HG03196 (cell line): ENCODE data around the gene HMCN2.
"Not testable (repeated sequence)": the region's sequence is repeated elsewhere in the genome, so short reads cannot be mapped to it uniquely, and the experiment has no call there.

Experiments used
- ATAC-seq: cut with Tn5 transposase; IDR thresholded peaks from one replicate; pipeline ENCODE4 v1.9.1; 2021; ENCODE audit not compliant: unreplicated experiment

HMCN2 gene

DNA sequence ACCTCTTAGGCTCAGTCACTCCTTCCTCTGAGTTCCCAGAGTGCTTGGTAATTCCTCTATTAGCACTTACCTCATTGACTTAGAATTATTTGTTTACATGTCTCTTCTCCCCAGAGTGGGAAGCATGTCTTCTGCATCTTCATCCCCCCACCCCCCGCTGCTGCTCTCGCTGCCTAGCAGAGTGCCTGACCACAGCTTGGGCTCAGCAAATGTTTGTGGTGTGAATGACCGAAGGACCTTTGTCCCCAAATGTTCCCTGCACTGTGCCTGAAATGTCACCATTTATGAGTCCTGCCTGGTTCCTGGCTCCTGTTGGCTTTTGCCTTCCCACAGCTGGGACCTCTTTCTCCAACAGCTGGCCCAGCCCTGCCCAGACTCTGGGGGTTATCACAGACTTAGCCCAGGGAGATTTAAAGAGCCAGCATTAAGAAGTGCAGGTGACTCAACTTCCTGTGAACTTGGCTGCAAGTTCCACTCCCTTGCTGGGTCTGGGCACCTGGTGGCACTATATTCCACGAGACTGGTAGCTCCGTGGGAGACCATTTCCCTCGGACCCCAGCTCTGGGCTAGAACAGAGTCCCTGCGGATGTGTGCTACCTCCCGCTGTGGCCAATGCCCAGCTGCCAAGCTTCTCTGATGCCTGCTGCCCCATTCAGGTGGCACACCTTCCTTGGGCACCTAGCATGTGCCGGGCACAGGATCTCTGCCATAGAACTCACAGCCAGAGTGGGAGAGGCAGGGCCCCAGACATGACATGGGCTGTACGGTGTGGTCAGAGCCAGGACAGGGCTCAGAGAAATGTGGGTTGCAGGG, 1.8 kb upstream of the HMCN2 start:
- no peak for ATAC-seq

DNA sequence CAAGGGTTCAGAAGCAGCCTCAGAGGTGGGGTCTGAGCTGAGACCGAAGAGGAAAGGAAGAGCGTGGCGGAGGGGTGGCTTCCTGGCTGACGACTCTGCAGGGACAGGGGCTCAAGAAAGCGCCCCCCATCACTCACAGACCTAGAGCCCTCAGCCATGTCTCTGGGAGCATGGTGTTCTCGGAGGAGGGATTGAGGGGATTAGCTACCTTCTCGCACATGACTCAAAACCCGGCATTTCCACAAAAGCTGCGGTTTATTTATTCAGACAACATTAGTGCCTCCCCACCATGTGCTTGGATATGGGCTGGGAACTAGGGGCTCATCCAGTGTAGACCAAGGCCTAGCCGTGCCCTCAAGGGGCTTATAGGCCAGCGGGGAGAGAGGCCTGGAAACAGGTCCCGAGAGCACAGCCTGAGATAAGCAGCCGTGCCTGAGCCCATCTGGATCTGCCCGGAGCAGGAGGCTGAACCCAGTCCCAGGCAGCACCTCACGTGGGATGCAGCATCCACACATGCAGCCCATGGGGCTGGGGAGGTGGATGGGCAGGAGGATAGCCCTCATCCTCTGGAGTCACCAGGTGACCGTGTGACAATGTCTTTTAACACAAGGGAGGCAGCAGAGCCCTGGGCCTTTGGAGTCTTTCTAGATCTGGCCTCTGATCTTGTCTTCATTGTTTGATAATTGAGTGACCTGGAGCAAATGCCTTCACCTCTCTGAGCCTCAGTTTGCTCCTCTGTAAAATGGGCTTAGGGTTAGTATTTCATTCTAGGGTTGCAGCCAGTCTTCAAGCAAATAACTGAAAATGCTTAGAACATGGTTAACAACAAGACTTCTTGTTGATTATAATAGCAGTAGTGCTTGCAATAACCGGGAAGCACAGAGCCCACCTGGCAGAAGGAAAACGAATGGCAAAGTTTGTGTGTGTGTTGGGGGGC, 878 bp upstream of the HMCN2 start:
- no peak for ATAC-seq

DNA sequence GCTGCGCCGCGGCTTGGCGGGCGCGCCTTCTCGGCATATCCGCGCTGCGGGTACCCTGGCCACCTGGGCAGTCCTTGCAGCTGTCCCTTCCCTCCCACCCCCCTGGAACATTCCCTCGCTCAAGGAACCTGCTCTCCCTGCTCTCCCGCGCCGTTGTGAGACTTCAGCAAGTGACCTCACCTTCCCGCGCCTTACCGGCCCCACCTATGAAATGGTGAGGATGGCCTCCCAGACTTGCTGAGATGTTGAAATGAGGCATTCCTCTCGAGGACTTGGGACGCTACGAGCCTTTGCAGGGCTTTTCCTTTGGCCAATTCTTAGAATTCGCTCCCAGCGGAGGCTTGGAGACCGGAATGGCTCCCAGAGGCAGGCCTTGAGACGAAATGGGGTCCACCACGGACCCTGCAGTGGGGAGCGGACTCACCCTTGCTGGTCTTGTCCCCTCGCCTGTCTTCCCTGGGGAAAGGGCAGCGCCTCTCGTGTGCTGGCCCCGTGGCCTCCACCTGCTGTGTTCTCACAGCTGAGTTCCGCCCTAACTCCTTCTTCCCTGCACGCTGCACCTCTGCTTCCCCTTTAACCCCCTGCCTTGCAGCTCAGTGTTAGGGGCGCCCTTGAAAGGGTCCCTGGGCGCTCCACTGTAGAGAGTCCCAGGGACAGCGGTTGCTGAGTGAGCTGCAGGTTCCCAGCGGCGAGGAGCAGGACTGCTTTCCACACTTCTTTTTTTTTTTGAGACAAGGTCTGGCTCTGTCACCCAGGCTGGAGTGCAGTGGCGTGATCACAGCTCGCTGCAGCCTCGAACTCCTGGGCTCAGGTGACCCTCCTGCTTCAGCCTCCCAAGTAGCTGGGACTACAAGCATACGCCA, 907 bp downstream of the HMCN2 start:
- no peak for ATAC-seq

DNA sequence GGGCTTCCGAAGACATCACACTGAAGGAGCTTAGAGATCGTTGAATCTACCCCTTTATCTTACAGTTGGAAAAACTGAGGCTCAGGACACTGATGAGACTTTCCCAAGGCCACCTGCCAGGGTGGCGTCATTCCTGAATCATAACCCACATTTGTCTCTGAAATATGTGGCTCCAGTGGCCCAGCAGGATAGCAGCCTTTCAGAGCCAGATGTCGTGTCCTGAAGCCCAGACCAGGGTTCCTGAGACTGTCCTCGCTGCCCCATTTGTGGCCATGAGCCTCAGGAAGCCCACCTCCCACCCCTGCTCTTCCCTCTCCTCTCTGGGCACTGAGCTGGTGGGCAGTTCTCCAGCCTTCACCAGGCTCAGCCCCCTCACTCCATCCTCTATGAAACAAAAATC, 2.4 kb downstream of the HMCN2 start:
- ATAC-seq: no peak

DNA sequence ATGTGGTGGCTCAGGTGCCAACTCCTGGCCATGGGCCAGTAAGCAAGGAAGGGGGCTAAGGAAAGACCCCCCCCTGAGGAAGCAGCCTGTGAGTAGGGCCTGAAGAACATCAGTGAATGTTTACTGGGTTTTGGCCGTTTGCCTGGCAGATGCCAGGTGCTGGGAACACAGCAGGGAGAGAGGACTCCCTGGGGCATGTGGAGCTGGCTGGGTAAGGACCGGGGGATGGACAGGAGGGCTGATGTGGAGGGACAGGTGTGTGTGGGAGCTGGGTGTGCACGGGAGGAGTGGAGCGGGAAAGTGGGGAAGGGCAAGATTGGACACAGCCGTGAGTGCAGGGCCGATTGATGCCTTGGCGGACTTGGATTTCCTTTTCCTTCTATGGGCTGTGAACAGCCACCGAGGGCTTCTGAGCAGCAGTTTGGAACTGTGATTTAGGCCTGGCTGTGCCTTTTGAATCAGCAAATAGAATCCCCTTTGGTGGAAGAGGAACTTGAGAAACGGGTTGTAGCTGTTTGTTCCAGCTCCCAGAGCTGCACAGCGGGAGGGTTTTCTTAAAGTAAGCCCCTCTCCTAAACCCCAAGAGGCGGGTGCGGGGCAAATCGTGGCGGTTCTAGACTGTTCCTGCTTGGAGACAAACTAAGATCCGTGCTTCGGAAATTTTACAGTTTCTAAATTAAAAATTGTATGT, 3.1 kb downstream of the HMCN2 start:
- ATAC-seq: no peak

DNA sequence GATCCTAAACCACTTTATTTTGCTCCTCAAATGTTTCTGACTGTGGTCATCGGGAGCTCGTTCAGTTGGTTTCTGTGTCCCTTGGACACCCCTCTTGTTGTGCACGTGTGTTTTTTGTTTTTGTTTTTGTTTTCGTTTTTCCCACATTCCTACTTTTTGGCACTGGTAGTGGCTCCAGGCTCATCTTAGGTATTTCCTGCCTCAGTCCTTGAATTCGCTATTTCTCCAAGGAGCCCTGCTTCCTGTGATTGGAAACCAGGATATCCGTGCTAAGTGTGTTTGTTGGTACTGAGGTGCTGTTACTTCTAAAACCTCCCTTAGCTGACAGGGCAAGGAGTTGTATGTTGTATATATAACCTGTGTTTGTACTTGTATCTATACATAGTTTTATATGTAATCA, 5.9 kb downstream of the HMCN2 start:
- ATAC-seq: no peak

DNA sequence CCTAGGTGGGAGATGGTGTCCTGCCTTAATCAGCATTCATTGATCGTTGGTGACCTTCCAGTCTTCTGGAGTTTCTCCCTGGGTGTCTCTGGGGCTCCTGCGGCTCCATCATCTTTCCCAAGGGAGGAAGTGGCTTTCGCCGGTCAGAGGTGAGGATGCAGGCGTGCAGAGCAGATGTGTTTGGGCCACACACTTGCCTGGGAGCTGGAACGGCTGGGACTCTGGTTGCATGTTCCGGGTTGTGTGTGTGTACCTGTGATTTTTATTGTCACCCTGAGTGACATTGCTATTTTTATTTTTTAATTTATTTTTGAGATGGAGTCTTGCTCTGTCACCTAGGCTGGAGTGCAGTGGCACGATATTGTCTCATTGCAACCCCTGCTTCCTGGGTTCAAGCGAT, 9.6 kb downstream of the HMCN2 start:
- ATAC-seq: no peak

DNA sequence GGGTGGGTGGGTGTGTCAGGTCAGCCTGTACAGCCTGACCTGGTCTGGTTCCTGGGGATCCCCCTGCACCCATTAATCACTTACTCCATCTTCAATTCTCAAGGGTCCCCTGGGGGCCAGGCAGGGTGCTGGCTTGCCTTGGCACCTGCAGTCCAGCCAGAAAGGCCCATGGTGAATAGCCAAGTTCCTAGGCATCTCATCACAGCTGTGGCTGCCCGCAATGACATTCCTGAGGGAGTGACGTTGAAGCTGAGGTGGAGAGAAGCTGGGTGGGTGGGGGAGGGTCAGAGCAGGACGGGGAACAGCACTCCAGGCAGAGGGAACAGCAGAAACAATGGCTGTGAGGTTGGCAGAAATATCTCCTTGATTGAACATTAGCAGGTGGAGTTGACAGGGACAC, 10.6 kb downstream of the HMCN2 start:
- no peak for ATAC-seq

DNA sequence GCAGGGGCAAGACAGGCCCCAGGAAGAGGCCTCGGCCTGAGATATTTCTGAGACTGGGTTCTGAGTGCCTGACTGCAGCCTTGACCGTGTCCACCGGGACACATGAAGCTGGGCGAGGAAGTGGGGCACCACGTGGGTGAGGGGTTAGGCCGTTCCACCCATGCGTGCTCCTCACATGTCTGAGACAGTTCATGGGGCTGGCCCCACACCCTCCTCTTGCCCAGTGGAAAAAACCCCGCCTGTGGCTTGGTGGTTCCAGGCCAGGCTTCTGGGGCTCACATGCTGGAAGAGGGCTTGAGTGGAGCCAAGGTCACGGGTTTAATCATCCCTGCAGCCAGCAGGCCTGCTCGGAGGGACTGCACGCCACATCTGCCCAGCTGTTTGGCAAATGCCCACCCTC, 11.4 kb downstream of the HMCN2 start:
- no peak for ATAC-seq

DNA sequence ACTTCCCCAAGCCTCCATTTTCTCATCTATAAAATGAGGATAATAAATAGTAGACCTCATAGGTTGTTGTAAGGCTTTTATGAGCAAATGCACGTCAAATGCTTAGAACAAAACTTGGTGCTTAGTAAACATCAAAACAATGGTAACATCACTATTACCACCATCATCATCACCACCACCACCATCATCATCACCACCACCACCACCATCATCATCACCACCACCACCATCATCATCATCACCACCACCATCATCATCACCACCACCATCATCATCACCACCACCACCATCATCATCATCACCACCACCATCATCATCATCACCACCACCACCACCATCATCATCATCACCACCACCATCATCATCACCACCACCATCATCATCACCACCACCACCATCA, 12.0 kb downstream of the HMCN2 start:
- not testable (repeated sequence) for ATAC-seq

DNA sequence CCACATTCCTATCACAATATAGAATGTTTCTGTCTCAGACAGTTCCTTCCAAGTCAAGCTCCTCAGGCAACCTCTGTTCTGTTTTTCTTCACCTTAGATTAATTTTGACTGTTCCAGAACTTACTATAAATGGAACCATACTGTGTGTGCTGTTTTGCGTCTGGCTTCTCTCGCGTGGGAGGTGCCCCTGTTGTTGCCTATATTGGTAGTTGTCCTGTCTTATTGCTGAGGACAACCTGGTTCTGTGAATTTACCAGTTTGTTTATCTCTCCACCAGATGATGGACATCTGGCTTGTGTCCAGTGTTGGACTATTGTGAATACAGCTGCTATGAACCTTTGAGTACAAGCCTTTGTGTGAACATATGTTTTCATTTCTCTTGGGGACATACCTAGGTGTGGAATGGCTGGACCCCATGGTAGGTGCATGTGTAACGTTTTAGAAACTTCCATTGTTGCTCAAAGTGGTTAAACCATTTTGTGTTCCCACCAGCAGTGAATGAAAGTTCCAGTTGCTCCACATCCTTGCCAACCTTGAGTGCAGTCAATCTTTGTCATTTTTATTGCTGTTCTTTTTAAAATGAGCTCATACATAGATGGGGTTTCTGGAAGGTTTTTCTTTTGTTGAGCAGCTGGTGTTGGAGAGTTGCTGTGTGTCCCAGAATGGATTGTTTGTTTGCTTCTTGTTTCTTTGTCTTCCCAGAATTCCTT, 18.1 kb downstream of the HMCN2 start:
- no peak for ATAC-seq

DNA sequence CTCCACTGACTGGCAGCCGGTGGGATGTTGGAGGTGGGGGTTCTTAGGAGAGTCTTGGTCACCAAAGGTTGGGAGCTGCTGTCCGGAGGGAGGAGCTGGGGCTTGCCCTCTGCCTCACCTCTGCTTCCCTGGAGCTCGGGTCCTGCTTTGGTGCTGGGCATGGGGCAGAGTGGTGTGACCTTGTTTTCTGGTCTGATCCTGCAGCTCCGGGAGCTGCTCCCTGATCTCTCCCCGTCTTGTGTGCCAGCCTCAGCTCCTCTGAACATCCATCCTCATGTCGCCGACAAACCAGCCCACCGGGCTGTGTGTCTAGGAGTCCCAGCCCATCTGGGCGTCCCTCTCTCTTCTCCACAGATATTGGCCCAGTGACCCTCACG, 18.7 kb downstream of the HMCN2 start:
- ATAC-seq: no peak

DNA sequence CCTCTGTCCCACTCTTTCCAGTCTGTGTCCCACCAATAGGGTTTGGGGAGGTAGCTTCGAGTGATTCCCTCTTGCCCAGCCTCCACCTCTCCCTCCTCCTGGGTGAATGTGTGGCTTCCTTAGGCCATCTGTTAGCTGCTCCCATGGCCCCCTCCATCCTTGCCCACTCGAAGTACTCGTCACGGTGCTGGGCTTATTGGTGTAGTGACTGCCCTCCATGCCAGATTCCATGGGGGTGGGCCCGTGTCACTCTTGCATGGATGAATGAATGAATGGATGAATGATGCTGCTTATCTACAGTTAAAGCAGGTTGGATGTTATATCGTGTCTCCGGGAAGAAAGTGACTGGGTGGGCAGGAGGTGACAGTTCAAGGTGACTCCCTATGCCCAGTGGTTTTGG, 19.1 kb downstream of the HMCN2 start:
- ATAC-seq: no peak

DNA sequence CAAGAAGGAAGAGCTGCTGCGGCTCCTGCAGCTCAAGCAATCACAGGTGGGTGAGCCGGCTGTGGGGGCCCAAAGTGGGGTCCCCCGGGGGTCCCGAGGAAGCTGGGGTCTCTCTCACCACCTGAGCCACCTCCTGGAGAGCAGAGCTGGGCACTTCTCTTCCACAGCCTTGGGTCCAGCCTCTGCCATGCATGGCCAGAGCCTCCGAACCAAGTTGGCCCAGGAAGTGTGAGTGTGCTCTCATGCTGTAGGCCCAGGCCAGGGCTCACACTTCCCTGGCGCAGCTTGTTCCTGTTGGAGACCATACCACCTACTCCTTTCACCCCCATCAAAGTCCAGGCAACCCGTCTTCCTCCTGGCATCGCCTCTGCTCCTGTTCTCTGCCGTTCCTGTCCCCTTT, 19.7 kb downstream of the HMCN2 start:
- ATAC-seq: no peak

DNA sequence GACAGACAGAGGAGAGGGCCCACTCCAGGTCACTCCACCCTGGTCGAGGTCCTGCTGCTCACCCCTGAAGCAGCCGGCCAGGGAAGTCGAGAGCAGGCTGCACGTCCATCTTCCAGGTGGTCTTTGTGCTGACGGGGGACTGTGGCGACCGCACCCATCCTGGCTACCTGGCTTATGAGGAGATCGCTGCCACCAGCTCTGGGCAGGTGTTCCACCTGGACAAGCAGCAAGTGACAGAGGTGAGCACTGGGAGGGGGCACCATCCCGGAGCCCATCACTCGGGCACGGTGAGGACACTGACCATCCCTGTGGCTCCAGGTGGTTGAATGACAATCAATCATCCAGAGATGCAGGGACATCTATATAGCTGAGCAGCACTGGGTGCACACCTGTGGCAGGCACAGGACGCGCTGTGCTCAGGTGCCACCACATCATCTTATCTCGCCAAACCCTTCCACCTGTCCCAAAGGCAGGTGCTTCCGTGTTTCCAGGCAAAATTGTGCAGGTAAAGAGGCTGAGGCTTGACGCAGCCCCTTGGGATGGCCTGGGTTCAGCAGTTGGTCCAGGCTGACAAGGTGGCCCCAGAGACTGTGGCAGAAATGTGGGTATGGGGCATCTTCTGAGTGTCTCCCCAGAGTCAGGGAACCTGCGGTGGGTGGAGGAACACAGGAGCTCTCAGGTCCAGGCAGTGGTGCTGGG, 20.7 kb downstream of the HMCN2 start:
- ATAC-seq: no peak

DNA sequence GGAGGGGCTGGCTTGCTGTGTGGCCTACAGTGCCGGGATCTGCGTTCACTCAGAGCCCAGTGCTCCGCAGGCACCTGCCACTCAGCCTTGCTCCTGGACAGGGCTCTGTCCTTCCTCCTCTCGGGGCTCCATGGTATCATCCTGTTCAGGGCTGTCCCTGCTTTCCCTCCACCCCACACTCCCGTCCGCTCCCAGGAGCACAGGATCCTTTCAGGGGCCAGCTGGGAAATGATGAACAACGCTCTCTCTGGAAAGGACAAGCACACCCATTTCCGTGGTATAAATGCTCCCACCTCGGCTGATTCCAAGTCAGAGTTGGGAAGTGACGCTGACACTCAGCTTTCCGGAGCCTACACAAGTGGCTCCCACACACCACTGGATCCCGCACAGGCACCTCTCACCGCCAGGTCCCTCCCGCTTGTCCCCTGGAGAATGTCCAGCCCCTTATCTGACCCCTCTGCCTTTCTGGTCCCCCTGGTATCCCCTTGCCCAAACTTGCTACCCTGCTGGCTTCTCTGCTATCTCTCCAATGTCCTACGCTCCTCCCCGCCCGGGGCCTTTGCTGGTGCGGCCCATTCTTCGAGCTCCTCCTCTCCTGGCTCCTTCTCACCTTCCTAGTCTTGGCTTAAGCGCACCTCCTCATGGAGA, 21.3 kb downstream of the HMCN2 start:
- no peak for ATAC-seq

DNA sequence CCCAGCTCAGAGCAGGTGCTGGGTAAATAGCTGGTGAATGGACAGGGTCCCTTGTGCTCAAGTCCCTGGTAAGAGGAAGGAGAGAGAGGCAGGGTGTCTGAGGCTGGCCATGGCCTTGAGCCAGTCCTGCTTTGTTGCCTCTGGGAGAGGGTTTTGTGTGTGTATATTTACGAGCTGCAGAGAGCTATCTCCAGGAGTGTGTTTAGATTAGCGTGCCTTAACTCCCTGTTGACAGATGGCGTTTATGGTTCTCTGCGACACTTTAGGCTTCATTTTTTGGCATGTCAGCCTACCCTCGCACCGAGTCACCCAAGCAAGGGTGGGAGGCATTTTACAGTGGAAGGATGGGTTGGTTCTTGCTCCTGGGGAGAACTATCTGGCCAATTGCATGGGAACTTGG, 22.2 kb downstream of the HMCN2 start:
- no peak for ATAC-seq

DNA sequence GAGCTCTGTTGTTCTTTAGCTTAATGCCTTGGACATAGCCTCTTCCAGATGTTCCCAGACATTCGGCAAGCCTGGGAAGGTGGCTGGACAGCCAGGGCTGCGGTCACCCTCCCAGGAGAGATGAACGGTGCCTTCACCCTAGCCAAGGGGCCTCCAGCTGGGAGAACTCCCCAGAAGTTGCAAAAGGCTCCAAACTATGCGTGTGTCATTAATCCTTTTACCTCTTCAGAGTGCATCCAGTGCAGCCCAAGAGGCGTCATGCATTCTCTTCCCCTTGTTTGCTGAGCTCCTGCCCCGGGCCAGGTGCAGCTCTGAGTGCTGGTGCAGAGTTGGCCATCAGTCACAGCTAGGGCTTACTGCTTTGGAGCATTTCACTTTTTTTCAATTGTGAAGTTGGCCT, 22.8 kb downstream of the HMCN2 start:
- no peak for ATAC-seq
